Stomach (tissue), 9 donors: Measurements from ENCODE around the gene SNAPC4. TPM values are rescaled to one million over a fixed set of nuclear protein-coding genes. Genes with fewer than 3 reads are reported as not detected.

ENCODE experiments used
- DNase-seq, 2 donors: peaks; one replicate each; pipeline versions ENCODE4 v3.0.0 to v3.0.0-alpha.2; 2013 to 2019
- H3K27ac ChIP-seq, 5 donors: fragments of 200-600 bp in 4 of 5; sonication (generic) in 4 of 5; one replicate each; pipeline ENCODE4 v1.5.1; 2013 to 2019; ENCODE audit warnings: mild to moderate bottlenecking in 1 of 5, moderate library complexity in 1 of 5
- H3K27me3 ChIP-seq, 3 donors: fragments of 200-600 bp; sonication (generic); one replicate each; pipeline ENCODE4 v1.5.1; 2017 to 2019; ENCODE audit warnings: mixed run types in 1 of 3
- H3K36me3 ChIP-seq, 4 donors: fragments of 200-600 bp; sonication (generic); 1 replicate in 3 of 4; 2 replicates in 1 of 4; pipeline ENCODE4 v1.5.1; 2016 to 2019
- H3K4me1 ChIP-seq, 4 donors: fragments of 200-600 bp; sonication (generic); one replicate each; pipeline ENCODE4 v1.5.1; 2016 to 2019
- H3K4me3 ChIP-seq, 4 donors: fragments of 200-600 bp; sonication (generic) in 3 of 4; one replicate each; pipeline ENCODE4 v1.5.1; 2016 to 2019; ENCODE audit warnings: mild to moderate bottlenecking in 1 of 4
- H3K9me3 ChIP-seq, 4 donors: fragments of 200-600 bp; sonication (generic); one replicate each; pipeline ENCODE4 v1.5.1; 2016 to 2019
- EP300 ChIP-seq: sonication (generic); formaldehyde crosslinking; IDR thresholded peaks from one replicate; pipeline ENCODE4 v1.6.1; 2017; ENCODE audit warnings: antibody characterized with exemption
- POLR2A ChIP-seq, 4 donors: fragments of 450-650 bp; IDR thresholded peaks; one replicate each; pipeline ENCODE4 v1.6.1; 2016; ENCODE audit warnings: antibody characterized with exemption in 4 of 4, control low read depth in 2 of 4, mild to moderate bottlenecking in 1 of 4, moderate library complexity in 1 of 4
- POLR2AphosphoS5 ChIP-seq, 3 donors: sonication (generic); formaldehyde crosslinking; IDR thresholded peaks; one replicate each; pipeline ENCODE4 v1.6.1; 2016; ENCODE audit warnings: antibody characterized with exemption in 3 of 3
- WGBS, 5 donors: extraction: QIAGEN DNeasy Blood & Tissue Kit in 3 of 5; methylation state at CpG; one replicate each; pipeline versions ENCODE4 v1.1.5 to v1.1.7; 2013 to 2018; 5-methylcytosine and 5-hydroxymethylcytosine counted together
- intact Hi-C: fragments of 100-400 bp; cut with DNase I; formaldehyde crosslinking; loops from one replicate; pipeline ENCODE4 v1.15.1; 2023; ENCODE audit warnings: low total_unique reads
- polyA plus RNA-seq, 3 donors: library from polyadenylated mRNA; stranded (reverse); fragments of 200-250 nt; gene quantifications; one replicate each; pipeline ENCODE4 v1.2.3, GENCODE V29; 2013
- total RNA-seq, 5 donors: library from RNA; depleted of rRNA; stranded (reverse); fragments of >200 nt; gene quantifications; one replicate each; pipeline versions ENCODE4 v1.1.0 to v1.2.3, GENCODE V29; 2014 to 2016
- TF ChIP-seq, protein P1 (sequence below), 7 experiments: fragments of 450-650 bp in 4 of 7; fragments of 200-600 bp in 3 of 7; sonication (generic) in 3 of 7; IDR thresholded peaks; one replicate each; pipeline ENCODE4 v1.5.1; 2016 to 2019; ENCODE audit warnings: antibody characterized with exemption in 7 of 7, control low read depth in 2 of 7, mild to moderate bottlenecking in 1 of 7
- donor health status: healthy with polysubstance abuse.
- donor health status: Bipolar disorder and iron deficiency.
- donor health status: healthy.

Gene SNAPC4
- total and polyA plus RNA-seq, 8 donors, result 1.8 to 58.2 (median 4.4) TPM

- no peak for TF ChIP-seq POLR2A (IDR thresholded peaks at IDR 0.05)
- TF ChIP-seq, protein P1, sequence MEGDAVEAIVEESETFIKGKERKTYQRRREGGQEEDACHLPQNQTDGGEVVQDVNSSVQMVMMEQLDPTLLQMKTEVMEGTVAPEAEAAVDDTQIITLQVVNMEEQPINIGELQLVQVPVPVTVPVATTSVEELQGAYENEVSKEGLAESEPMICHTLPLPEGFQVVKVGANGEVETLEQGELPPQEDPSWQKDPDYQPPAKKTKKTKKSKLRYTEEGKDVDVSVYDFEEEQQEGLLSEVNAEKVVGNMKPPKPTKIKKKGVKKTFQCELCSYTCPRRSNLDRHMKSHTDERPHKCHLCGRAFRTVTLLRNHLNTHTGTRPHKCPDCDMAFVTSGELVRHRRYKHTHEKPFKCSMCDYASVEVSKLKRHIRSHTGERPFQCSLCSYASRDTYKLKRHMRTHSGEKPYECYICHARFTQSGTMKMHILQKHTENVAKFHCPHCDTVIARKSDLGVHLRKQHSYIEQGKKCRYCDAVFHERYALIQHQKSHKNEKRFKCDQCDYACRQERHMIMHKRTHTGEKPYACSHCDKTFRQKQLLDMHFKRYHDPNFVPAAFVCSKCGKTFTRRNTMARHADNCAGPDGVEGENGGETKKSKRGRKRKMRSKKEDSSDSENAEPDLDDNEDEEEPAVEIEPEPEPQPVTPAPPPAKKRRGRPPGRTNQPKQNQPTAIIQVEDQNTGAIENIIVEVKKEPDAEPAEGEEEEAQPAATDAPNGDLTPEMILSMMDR (IDR thresholded peaks at IDR 0.05), result no peak
- no peak for TF ChIP-seq EP300
- TF ChIP-seq POLR2AphosphoS5 (IDR thresholded peaks at IDR 0.05), result no peak
- intact Hi-C loops, result no loop called here
- Histone ChIP-seq H3K27ac (no peak overlapping the region), H3K4me1 (no peaks in the 10 kb centered on the region), H3K27me3 (no peaks in the 10 kb centered on the region), H3K4me3 (no peak overlapping the region), H3K9me3 (no peaks in the 10 kb centered on the region), H3K36me3 (peaks cover 57 to 96% (median 95%) of the 10 kb centered on the region in 4 donors)
- no peak for DNase-seq
- 93 to 96% (median 94%) methylated on average over 26 of the region's 26 CpGs for WGBS, 5 donors
These were observed 22.9 kb upstream of the SNAPC4 start for GRCh38 chr9:136422876-136423275.

GRCh38 chr9:136421791-136422190, 21.8 kb upstream of the SNAPC4 start:
- DNase-seq, result no peak
- intact Hi-C loops, result no loop called here

DNA sequence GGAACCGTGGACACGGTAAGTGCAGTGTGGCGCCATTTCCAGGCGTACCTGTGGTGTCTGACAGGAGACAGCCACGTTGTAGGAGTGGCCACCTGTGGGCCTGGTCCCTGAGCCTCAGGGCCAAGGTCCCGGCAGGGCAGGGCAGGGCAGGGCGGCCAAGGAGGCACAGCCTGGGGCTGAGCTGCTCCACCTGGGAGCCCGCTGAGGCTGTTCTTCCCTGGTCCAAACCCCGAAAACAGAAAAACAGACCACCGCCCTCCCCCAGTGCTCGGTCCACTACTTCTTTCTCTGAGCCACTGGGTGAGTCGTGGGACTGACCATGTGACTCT, 19.1 kb upstream of the SNAPC4 start:
- H3K4me1 ChIP-seq, result no peaks in the 10 kb centered on the region
- TF ChIP-seq, protein P1 (IDR thresholded peaks at IDR 0.05), result no peak
- TF ChIP-seq EP300 (no peak), POLR2A (IDR thresholded peaks at IDR 0.05) (no peak), POLR2AphosphoS5 (IDR thresholded peaks at IDR 0.05) (no peak)
- H3K27ac ChIP-seq, result no peak overlapping the region
- WGBS, 5 donors, result 92 to 93% (median 93%) methylated on average over 11 to 12 of the region's 12 CpGs
- no peaks in the 10 kb centered on the region for H3K9me3 ChIP-seq
- intact Hi-C loops, result no loop called here
- H3K27me3 ChIP-seq, result no peaks in the 10 kb centered on the region
- no peak for DNase-seq
- no peak overlapping the region for H3K4me3 ChIP-seq
- peaks cover 92 to 100% (median 100%) of the 10 kb centered on the region in 4 donors for H3K36me3 ChIP-seq

More at GRCh38 chr9:136421791-136422190, 21.8 kb upstream of the SNAPC4 start:
- no peak overlapping the region for H3K4me3 ChIP-seq
- peaks cover 67 to 97% (median 97%) of the 10 kb centered on the region in 4 donors for H3K36me3 ChIP-seq
- TF ChIP-seq POLR2AphosphoS5 (IDR thresholded peaks at IDR 0.05) (no peak), POLR2A (IDR thresholded peaks at IDR 0.05) (no peak), EP300 (no peak)
- TF ChIP-seq, protein P1 (IDR thresholded peaks at IDR 0.05), result no peak
- 89 to 98% (median 95%) methylated on average over 11 to 21 of the region's 21 CpGs for WGBS, 5 donors
- H3K4me1 ChIP-seq, result no peaks in the 10 kb centered on the region
- H3K9me3 ChIP-seq, result no peaks in the 10 kb centered on the region
- H3K27me3 ChIP-seq, result no peaks in the 10 kb centered on the region
- H3K27ac ChIP-seq, result no peak overlapping the region

GRCh38 chr9:136418182-136419091, 18.5 kb upstream of the SNAPC4 start:
- intact Hi-C loops, result no loop called here
- WGBS, 5 donors, result 89 to 93% (median 93%) methylated on average over 28 to 48 of the region's 48 CpGs
- no peak for DNase-seq
- Histone ChIP-seq H3K27me3 (no peaks in the 10 kb centered on the region), H3K4me1 (no peaks in the 10 kb centered on the region), H3K4me3 (no peak overlapping the region), H3K36me3 (peaks cover 93 to 100% (median 100%) of the 10 kb centered on the region in 4 donors), H3K27ac (no peak overlapping the region), H3K9me3 (no peaks in the 10 kb centered on the region)
- TF ChIP-seq POLR2A (IDR thresholded peaks at IDR 0.05) (no peak), EP300 (no peak), POLR2AphosphoS5 (IDR thresholded peaks at IDR 0.05) (no peak)
- TF ChIP-seq, protein P1 (IDR thresholded peaks at IDR 0.05), result no peak
